H1 (cell line): ENCODE results near the gene LRRTM4. TPM values are rescaled to one million over a fixed set of nuclear protein-coding genes. Genes with fewer than 3 reads are reported as not detected.

Experiments used
- CTCF ChIA-PET: fragments of 300-600 bp; sonication (Branson Sonifier 250); formaldehyde crosslinking; loops from one replicate; lab custom pipeline; 2021; ENCODE audit not compliant: partially characterized antibody; lab: Charles Lee
- POLR2A ChIA-PET: fragments of 300-600 bp; sonication (Branson Sonifier 250); formaldehyde crosslinking; loops from one replicate; lab custom pipeline; 2021; ENCODE audit warnings: inconsistent platforms; ENCODE audit not compliant: partially characterized antibody; lab: Charles Lee
- DNase-seq, 2 experiments: peaks; one replicate each; pipeline versions ENCODE4 v3.0.0 to v3.0.0-alpha.2; 2010 to 2022; ENCODE audit warnings: low spot score in 2 of 2, low read depth in 1 of 2, mixed read lengths in 1 of 2
- FAIRE-seq: peaks from 2 replicates; lab custom pipeline; 2011; peaks lifted over from hg19 to GRCh38; lab: Jason Lieb, UNC
- H2AFZ ChIP-seq: 2 replicates; pipeline ENCODE4 v1.8.1; 2012; ENCODE audit warnings: low read length, inconsistent platforms
- H2AK5ac ChIP-seq: 2 replicates; pipeline ENCODE4 v1.6.1; 2013; ENCODE audit warnings: low read depth, low read length
- H2BK120ac ChIP-seq: replicated peaks from 2 replicates; pipeline ENCODE3; 2013; ENCODE audit warnings: low read depth, low read length, inconsistent platforms
- H2BK12ac ChIP-seq: 2 replicates; pipeline ENCODE4 v1.6.1; 2013; ENCODE audit warnings: low read depth, low read length
- H2BK15ac ChIP-seq: 2 replicates; pipeline ENCODE4 v1.6.1; 2013; ENCODE audit warnings: low read length
- H2BK20ac ChIP-seq: 2 replicates; pipeline ENCODE4 v1.6.1; 2013; ENCODE audit warnings: low read length
- H2BK5ac ChIP-seq: 2 replicates; pipeline ENCODE4 v1.6.1; 2013; ENCODE audit warnings: low read depth, low read length
- H3K14ac ChIP-seq: 2 replicates; pipeline ENCODE4 v1.6.1; 2013; ENCODE audit warnings: inconsistent platforms; ENCODE audit not compliant: insufficient read length
- H3K18ac ChIP-seq: 2 replicates; pipeline ENCODE4 v1.6.1; 2013; ENCODE audit warnings: low read length; ENCODE audit errors: extremely low read depth
- H3K23ac ChIP-seq: 2 replicates; pipeline ENCODE4 v1.6.1; 2013; ENCODE audit warnings: inconsistent platforms; ENCODE audit not compliant: insufficient read length
- H3K23me2 ChIP-seq: 2 replicates; pipeline ENCODE4 v1.6.1; 2013; ENCODE audit warnings: low read depth, low read length
- H3K27ac ChIP-seq: 2 replicates; pipeline ENCODE4 v1.6.1; 2011; ENCODE audit warnings: low read depth, low read length, inconsistent platforms
- H3K27me3 ChIP-seq, 4 experiments: replicated peaks in 1 of 4; 1 replicate in 1 of 4; 2 replicates in 3 of 4; pipeline versions ENCODE4 v1.6.1 to v1.8.1; 2011 to 2013; ENCODE audit warnings: low read length in 3 of 4, mild to moderate bottlenecking in 3 of 4, inconsistent platforms in 2 of 4, mixed read lengths in 2 of 4, moderate library complexity in 1 of 4; ENCODE audit not compliant: control insufficient read depth in 3 of 4, insufficient read depth in 3 of 4; ENCODE audit errors: extremely low read depth in 1 of 4
- H3K36me3 ChIP-seq, 4 experiments: 2 replicates each; pipeline versions ENCODE4 v1.6.1 to v1.8.1; 2011 to 2013; ENCODE audit warnings: mild to moderate bottlenecking in 4 of 4, low read length in 3 of 4, moderate library complexity in 2 of 4, control low read depth in 1 of 4, inconsistent platforms in 1 of 4; ENCODE audit not compliant: insufficient read depth in 4 of 4, control insufficient read depth in 2 of 4
- H3K4ac ChIP-seq: replicated peaks from 2 replicates; pipeline ENCODE3; 2013; ENCODE audit warnings: low read length, low read depth, mixed read lengths, inconsistent platforms; ENCODE audit not compliant: insufficient read length
- H3K4me1 ChIP-seq, 4 experiments: replicated peaks in 1 of 4; 1 replicate in 1 of 4; 2 replicates in 3 of 4; pipeline versions ENCODE4 v1.6.1 to v1.8.1; 2011 to 2013; ENCODE audit warnings: low read length in 3 of 4, inconsistent platforms in 2 of 4, mixed read lengths in 1 of 4; ENCODE audit not compliant: insufficient read depth in 4 of 4, control insufficient read depth in 3 of 4
- H3K4me2 ChIP-seq, 2 experiments: 2 replicates each; pipeline versions ENCODE4 v1.6.1 to v1.8.1; 2011 to 2013; ENCODE audit warnings: low read depth in 2 of 2, low read length in 2 of 2, control low read depth in 1 of 2, inconsistent platforms in 1 of 2, mild to moderate bottlenecking in 1 of 2; ENCODE audit not compliant: insufficient read depth in 1 of 2
- H3K4me3 ChIP-seq, 4 experiments: fragments of 200-600, 300-600 bp in 1 of 4; sonication (generic), shearing (Covaris generic), sonication (Bioruptor Twin) in 1 of 4; 2 replicates each; pipeline versions ENCODE4 v1.5.1 to v1.8.1; 2011 to 2016; ENCODE audit warnings: low read length in 4 of 4, low read depth in 3 of 4, control low read depth in 2 of 4, inconsistent platforms in 2 of 4, mild to moderate bottlenecking in 2 of 4, mixed read lengths in 1 of 4, moderate library complexity in 1 of 4; ENCODE audit not compliant: insufficient read depth in 2 of 4; ENCODE audit errors: extremely low read depth in 1 of 4
- H3K56ac ChIP-seq: replicated peaks from 2 replicates; pipeline ENCODE3; 2013; ENCODE audit warnings: low read depth, mild to moderate bottlenecking, mixed read lengths, low read length, inconsistent platforms; ENCODE audit not compliant: insufficient read length
- H3K79me1 ChIP-seq: 2 replicates; pipeline ENCODE4 v1.6.1; 2013; ENCODE audit warnings: low read depth, low read length, control low read depth
- H3K79me2 ChIP-seq, 2 experiments: 2 replicates each; pipeline versions ENCODE4 v1.6.1 to v1.8.1; 2012 to 2013; ENCODE audit warnings: low read length in 2 of 2, mild to moderate bottlenecking in 2 of 2, inconsistent platforms in 1 of 2; ENCODE audit not compliant: insufficient read depth in 2 of 2, control insufficient read depth in 1 of 2
- H3K9ac ChIP-seq, 4 experiments: replicated peaks in 1 of 4; 1 replicate in 1 of 4; 2 replicates in 3 of 4; pipeline versions ENCODE4 v1.6.1 to v1.8.1; 2011 to 2013; ENCODE audit warnings: low read depth in 3 of 4, low read length in 3 of 4, control low read depth in 2 of 4, mild to moderate bottlenecking in 2 of 4, moderate library complexity in 2 of 4, inconsistent platforms in 1 of 4; ENCODE audit errors: extremely low read depth in 1 of 4
- H3K9me3 ChIP-seq, 2 experiments: 2 replicates each; pipeline versions ENCODE4 v1.6.1 to v1.8.1; 2012 to 2013; ENCODE audit warnings: mild to moderate bottlenecking in 2 of 2, moderate library complexity in 2 of 2, control low read depth in 1 of 2, inconsistent platforms in 1 of 2, low read depth in 1 of 2, low read length in 1 of 2, mixed read lengths in 1 of 2; ENCODE audit not compliant: insufficient read depth in 2 of 2
- H4K20me1 ChIP-seq, 2 experiments: replicated peaks in 1 of 2; 2 replicates each; pipeline versions ENCODE3 to v1.8.1; 2011 to 2013; ENCODE audit warnings: inconsistent platforms in 2 of 2, low read length in 2 of 2, mild to moderate bottlenecking in 1 of 2; ENCODE audit not compliant: insufficient read depth in 2 of 2, control insufficient read depth in 1 of 2
- H4K5ac ChIP-seq: 2 replicates; pipeline ENCODE4 v1.6.1; 2013; ENCODE audit warnings: low read length, low read depth, mixed read lengths, inconsistent platforms; ENCODE audit not compliant: insufficient read length
- H4K8ac ChIP-seq: 2 replicates; pipeline ENCODE4 v1.8.0; 2013; ENCODE audit warnings: mild to moderate bottlenecking, moderate library complexity, low read length, inconsistent platforms; ENCODE audit not compliant: insufficient read depth; ENCODE audit errors: extremely low read depth
- H4K91ac ChIP-seq: replicated peaks from 2 replicates; pipeline ENCODE3; 2013; ENCODE audit warnings: low read length, mixed read lengths, inconsistent platforms; ENCODE audit not compliant: insufficient read length
- ASH2L ChIP-seq: fragments of 200-600, 300-600 bp; sonication (generic); IDR thresholded peaks from one replicate; pipeline ENCODE4 v1.7.1; 2017; ENCODE audit warnings: low read length
- ZNF274 ChIP-seq: IDR thresholded peaks from 2 replicates; pipeline ENCODE4 v1.7.0; 2012; ENCODE audit warnings: low read length, borderline replicate concordance; ENCODE audit errors: extremely low read depth
- WGBS, 2 experiments: shearing (Covaris generic) in 1 of 2; methylation state at CpG; one replicate each; pipeline versions ENCODE4 v1.1.6 to v1.1.7; 2013 to 2015; ENCODE audit warnings: low lambda C conversion rate in 2 of 2, mixed read lengths in 2 of 2, inconsistent platforms in 1 of 2, low coverage in 1 of 2, missing lambda C conversion rate in 1 of 2; ENCODE audit not compliant: insufficient replicate concordance in 2 of 2, insufficient coverage in 1 of 2, insufficient read length in 1 of 2; ENCODE audit errors: extremely low coverage in 1 of 2, missing lambda C conversion rate in 1 of 2; 5-methylcytosine and 5-hydroxymethylcytosine counted together
- polyA plus RNA-seq, 7 experiments: library from polyadenylated mRNA; depleted of rRNA in 3 of 7; stranded (reverse) in 5 of 7; unstranded in 2 of 7; fragments of >200 nt in 5 of 7; fragments of 200-250 nt in 2 of 7; gene quantifications; 1 replicate in 5 of 7; 2 replicates in 1 of 7; 4 replicates in 1 of 7; pipeline versions ENCODE4 v1.2.1 to v1.2.3, GENCODE V29; 2011 to 2013; ENCODE audit warnings: missing spikeins in 2 of 7, mixed read lengths in 2 of 7
- total RNA-seq: library from RNA; stranded (reverse); fragmentation: NEBNext Ultra II Directional; extraction: Animal tissue kit (Norgen Biotek cat#: 25700); gene quantifications from 2 replicates; pipeline ENCODE4 v1.2.1, GENCODE V29; 2021

Gene LRRTM4
- total and polyA plus RNA-seq, 2 of the 8 experiments (the other 6 are each of a cell fraction or from before 2014, with no cell fraction given), result 3.6 to 9.5 TPM

GRCh38 chr2:77270433-77270832 lies 251.7 kb downstream of the LRRTM4 start:
- no peak overlapping the region for H4K8ac ChIP-seq
- no peak overlapping the region for H2AFZ ChIP-seq
- no peak overlapping the region for H3K56ac ChIP-seq
- no peaks in the 10 kb centered on the region for H3K9me3 ChIP-seq
- H3K27me3 ChIP-seq, result no peaks in the 10 kb centered on the region
- no peak for FAIRE-seq
- H3K4ac ChIP-seq, result no peak overlapping the region
- no peak overlapping the region for H3K18ac ChIP-seq
- H3K4me2 ChIP-seq, result no peak overlapping the region
- H3K23ac ChIP-seq, result no peak overlapping the region
- no peaks in the 10 kb centered on the region for H4K20me1 ChIP-seq
- H3K79me2 ChIP-seq, result no peaks in the 10 kb centered on the region
- H2BK5ac ChIP-seq, result no peak overlapping the region
- H3K4me1 ChIP-seq, result no peaks in the 10 kb centered on the region
- 94% methylated on average over 3 of the region's 3 CpGs; no CpG with 5 or more reads in 1 of the 2 experiments for WGBS, 2 experiments
- TF ChIP-seq ASH2L (no peak), ZNF274 (no peak)
- ChIA-PET POLR2A (no interaction called here), CTCF (interaction anchor here (0.8 kb wide), 1 partner anchor 317 kb away, joined by 3 read pairs; no protein-coding TSS in a partner anchor)
- H2BK12ac ChIP-seq, result no peak overlapping the region
- no peak overlapping the region for H3K27ac ChIP-seq
- no peak overlapping the region for H3K14ac ChIP-seq
- no peak overlapping the region for H3K9ac ChIP-seq
- no peak overlapping the region for H2BK20ac ChIP-seq
- H3K79me1 ChIP-seq, result no peaks in the 10 kb centered on the region
- no peak for DNase-seq
- no peak overlapping the region for H4K5ac ChIP-seq
- H3K4me3 ChIP-seq, result no peak overlapping the region
- no peak overlapping the region for H2BK15ac ChIP-seq
- no peaks in the 10 kb centered on the region for H3K36me3 ChIP-seq
- H4K91ac ChIP-seq, result no peak overlapping the region
- no peak overlapping the region for H2AK5ac ChIP-seq
- H3K23me2 ChIP-seq, result no peaks in the 10 kb centered on the region
- no peak overlapping the region for H2BK120ac ChIP-seq
